HepG2 (cell line): Measurements from ENCODE around the gene ARHGEF4. TPM values are rescaled to one million over a fixed set of nuclear protein-coding genes. Genes with fewer than 3 reads are reported as not detected.

Source experiments
- DRAP1 ChIP-seq: IDR thresholded peaks from 2 replicates; pipeline ENCODE4 v1.6.1; 2016; ENCODE audit warnings: missing genetic modification reagents, missing compliant biosample characterization
- EEA1 ChIP-seq: sonication (generic); formaldehyde crosslinking; IDR thresholded peaks from 2 replicates; pipeline ENCODE4 v1.5.1; 2020; ENCODE audit warnings: mild to moderate bottlenecking, missing genetic modification reagents, borderline replicate concordance
- GPN1 ChIP-seq: sonication (generic); formaldehyde crosslinking; IDR thresholded peaks from 2 replicates; pipeline ENCODE4 v1.5.1; 2020; ENCODE audit warnings: missing genetic modification reagents, borderline replicate concordance
- HNF4A ChIP-seq: sonication (generic); formaldehyde crosslinking; IDR thresholded peaks from 2 replicates; pipeline ENCODE4 v1.4.0; 2020; ENCODE audit warnings: missing genetic modification reagents
- IRX3 ChIP-seq: sonication (generic); formaldehyde crosslinking; IDR thresholded peaks from 2 replicates; pipeline ENCODE4 v1.8.1; 2023; ENCODE audit warnings: mild to moderate bottlenecking, low read depth, missing genetic modification reagents, borderline replicate concordance
- JARID2 ChIP-seq: sonication (generic); formaldehyde crosslinking; IDR thresholded peaks from 2 replicates; pipeline ENCODE4 v1.8.1; 2023; ENCODE audit warnings: missing genetic modification reagents, inconsistent platforms; ENCODE audit not compliant: insufficient replicate concordance
- MTF1 ChIP-seq: sonication (generic); formaldehyde crosslinking; IDR thresholded peaks from 2 replicates; pipeline ENCODE4 v1.5.0; 2020; ENCODE audit warnings: missing genetic modification reagents
- MTF2 ChIP-seq: sonication (generic); formaldehyde crosslinking; IDR thresholded peaks from 2 replicates; pipeline ENCODE4 v1.5.0; 2020; ENCODE audit warnings: missing genetic modification reagents, borderline replicate concordance
- MXD3 ChIP-seq: IDR thresholded peaks from 2 replicates; pipeline ENCODE4 v1.6.1; 2016; ENCODE audit warnings: mild to moderate bottlenecking, missing biosample characterization, missing genetic modification reagents
- NONO ChIP-seq, 2 experiments: fragments of 450-650 bp in 1 of 2; sonication (generic) in 1 of 2; formaldehyde crosslinking in 1 of 2; IDR thresholded peaks in 1 of 2; conservative IDR thresholded peaks in 1 of 2; 2 replicates each; pipeline versions ENCODE4 v1.6.1 to v1.8.0; 2017 to 2022; ENCODE audit warnings: mild to moderate bottlenecking in 1 of 2, missing genetic modification reagents in 1 of 2, moderate library complexity in 1 of 2
- POLR2G ChIP-seq: fragments of 200-400 bp; formaldehyde crosslinking; IDR thresholded peaks from 2 replicates; pipeline ENCODE4 v1.6.1; 2018; ENCODE audit warnings: mild to moderate bottlenecking, low read depth, low read length, moderate library complexity
- PPARG ChIP-seq: conservative IDR thresholded peaks from 2 replicates; pipeline ENCODE4 v1.6.1; 2016; ENCODE audit warnings: missing biosample characterization, missing genetic modification reagents
- RARG ChIP-seq: sonication (generic); formaldehyde crosslinking; IDR thresholded peaks from 2 replicates; pipeline ENCODE4 v1.4.0; 2020; ENCODE audit warnings: low read depth, mild to moderate bottlenecking, missing genetic modification reagents
- SMARCE1 ChIP-seq: fragments of 450-650 bp; IDR thresholded peaks from 2 replicates; pipeline ENCODE4 v1.6.1; 2017; ENCODE audit warnings: borderline replicate concordance
- SP2 ChIP-seq: sonication (generic); formaldehyde crosslinking; IDR thresholded peaks from 2 replicates; pipeline ENCODE4 v1.5.1; 2020; ENCODE audit warnings: mild to moderate bottlenecking, missing genetic modification reagents
- STAT6 ChIP-seq: sonication (generic); formaldehyde crosslinking; IDR thresholded peaks from 2 replicates; pipeline ENCODE4 v1.4.0; 2020; ENCODE audit warnings: missing genetic modification reagents, mild to moderate bottlenecking, borderline replicate concordance
- ZBTB7A ChIP-seq: sonication (generic); formaldehyde crosslinking; IDR thresholded peaks from 2 replicates; pipeline ENCODE4 v1.8.0; 2022; ENCODE audit warnings: mild to moderate bottlenecking, missing genetic modification reagents
- ZC3H13 ChIP-seq: sonication (generic); formaldehyde crosslinking; IDR thresholded peaks from 2 replicates; pipeline ENCODE4 v1.8.1; 2023; ENCODE audit warnings: mild to moderate bottlenecking, missing genetic modification reagents, moderate library complexity
- ZMAT3 ChIP-seq: sonication (generic); formaldehyde crosslinking; conservative IDR thresholded peaks from 2 replicates; pipeline ENCODE4 v1.7.0; 2021; ENCODE audit warnings: missing genetic modification reagents
- ZMYM4 ChIP-seq: sonication (generic); formaldehyde crosslinking; IDR thresholded peaks from 2 replicates; pipeline ENCODE4 v1.8.1; 2023; ENCODE audit warnings: mild to moderate bottlenecking, missing genetic modification reagents
- ZNF10 ChIP-seq: sonication (generic); formaldehyde crosslinking; IDR thresholded peaks from 2 replicates; pipeline ENCODE4 v1.4.0; 2020; ENCODE audit warnings: mild to moderate bottlenecking, low read depth, missing genetic modification reagents, borderline replicate concordance
- ZNF350 ChIP-seq: sonication (generic); formaldehyde crosslinking; IDR thresholded peaks from 2 replicates; pipeline ENCODE4 v1.4.0; 2020; ENCODE audit warnings: mild to moderate bottlenecking, low read depth, missing genetic modification reagents, borderline replicate concordance
- ZNF367 ChIP-seq: sonication (generic); formaldehyde crosslinking; IDR thresholded peaks from 2 replicates; pipeline ENCODE4 v1.4.0; 2020; ENCODE audit warnings: missing genetic modification reagents, borderline replicate concordance
- ZNF615 ChIP-seq: sonication (generic); formaldehyde crosslinking; IDR thresholded peaks from 2 replicates; pipeline ENCODE4 v1.5.0; 2020; ENCODE audit warnings: mild to moderate bottlenecking, missing genetic modification reagents, borderline replicate concordance
- ZNF800 ChIP-seq: sonication (generic); formaldehyde crosslinking; IDR thresholded peaks from 2 replicates; pipeline ENCODE4 v1.4.0; 2020; ENCODE audit warnings: missing genetic modification reagents
- polyA plus RNA-seq, 8 experiments: library from polyadenylated mRNA; depleted of rRNA in 3 of 8; stranded (reverse) in 7 of 8; unstranded in 1 of 8; fragments of >200 nt; fragmentation: Illumina TruSeq in 4 of 8; extraction: Trizol in 4 of 8; gene quantifications; 2 replicates each; pipeline versions ENCODE4 v1.2.1 to v1.2.3, GENCODE V29; 2011 to 2016; ENCODE audit warnings: low read depth in 4 of 8, missing spikeins in 1 of 8, mixed read lengths in 1 of 8; ENCODE audit not compliant: insufficient read depth in 1 of 8
- total RNA-seq, 5 experiments: library from RNA; depleted of rRNA; stranded (reverse); fragments of >200 nt; fragmentation: Illumina TruSeq; extraction: Trizol; gene quantifications; 2 replicates each; pipeline ENCODE4 v1.2.3, GENCODE V29; 2016; ENCODE audit warnings: low read depth in 1 of 5

The ARHGEF4 gene
- total and polyA plus RNA-seq, 2 of the 13 experiments (the other 11 are each of a cell fraction or from before 2014, with no cell fraction given) = 0.11 to 0.13 TPM

GRCh38 chr2:131093696-131094462 lies 257.2 kb downstream of the ARHGEF4 start (continued):
- TF ChIP-seq MXD3 (no peak), SMARCE1 (no peak), STAT6 (no peak), RARG (CRISPR knock-in tag) (no peak), MTF1 (CRISPR knock-in tag) (no peak), IRX3 (CRISPR knock-in tag) (no peak), EEA1 (no peak), MTF2 (CRISPR knock-in tag) (no peak), PPARG (CRISPR knock-in tag) (0 out of 2 replicates have a peak, but pooled peaks have one; percentile 1), ZNF800 (CRISPR knock-in tag) (no peak), ZMYM4 (CRISPR knock-in tag) (no peak), GPN1 (CRISPR knock-in tag) (no peak), ZNF10 (CRISPR knock-in tag) (no peak), POLR2G (no peak), NONO (IDR thresholded peaks at IDR 0.05) (no peak), NONO (CRISPR knock-in tag; conservative IDR thresholded peaks at IDR 0.05) (peak; percentile 49), JARID2 (CRISPR knock-in tag) (no peak), DRAP1 (no peak), ZNF350 (CRISPR knock-in tag) (peak; percentile 39; the same call in 1 of the 2 replicates), ZNF367 (CRISPR knock-in tag) (no peak), ZNF615 (CRISPR knock-in tag) (0 out of 2 replicates have a peak, but pooled peaks have one; percentile 61), SP2 (no peak), ZBTB7A (CRISPR knock-in tag) (no peak), ZC3H13 (0 out of 2 replicates have a peak, but pooled peaks have one; percentile 59), HNF4A (CRISPR knock-in tag) (no peak), ZMAT3 (CRISPR knock-in tag) (no peak)
